ENCODE data around the gene KRT6A. TPM values are rescaled to one million over a fixed set of nuclear protein-coding genes. Genes with fewer than 3 reads are reported as not detected.

KRT6A gene
- total and polyA plus RNA-seq, 7 experiments from 2014 or later = not detected

DNA sequence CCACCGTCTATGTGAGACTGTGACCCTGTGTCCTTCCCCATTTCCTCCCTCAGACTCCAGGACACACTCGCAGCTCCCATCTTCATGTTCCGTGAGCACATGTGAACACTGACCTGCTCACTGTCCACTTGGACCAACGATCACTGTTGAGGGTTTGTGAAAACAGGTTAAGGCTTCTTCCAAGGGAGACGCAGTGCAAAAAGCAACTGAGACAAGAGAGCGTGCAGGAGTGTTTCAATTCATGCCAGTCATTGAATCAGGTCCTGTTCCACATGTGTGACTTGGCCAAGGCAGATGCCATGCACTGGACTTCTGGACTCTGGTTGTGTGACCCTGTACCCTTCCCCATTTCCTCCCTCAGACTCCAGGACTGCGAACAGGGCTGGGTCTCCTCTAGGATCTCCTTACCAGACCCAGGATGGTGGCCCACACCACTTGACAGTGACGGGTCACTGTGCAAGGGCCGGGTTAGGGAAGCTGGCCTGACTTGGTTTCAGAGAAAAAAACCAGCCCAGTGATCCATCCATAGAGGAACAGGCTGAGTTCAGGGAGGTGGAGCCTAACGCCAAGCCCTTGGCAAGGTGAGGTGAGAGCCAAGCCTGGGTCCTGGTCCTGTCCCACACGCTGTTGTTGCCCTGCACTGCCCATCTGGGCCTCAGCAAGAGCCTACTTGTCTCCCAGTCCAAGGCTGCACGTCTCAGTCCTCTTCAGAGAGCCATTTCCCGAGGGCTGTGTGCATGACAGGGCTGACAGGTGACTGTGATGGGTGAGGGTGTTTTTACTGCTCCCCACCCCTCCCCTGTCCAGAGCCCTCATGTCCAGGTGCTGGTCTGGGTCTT lies 32.8 kb upstream of the KRT6A start:
- DNase-seq = peak in 1 of 9 donors; percentile 9
- H3K4me3 Mint-ChIP-seq = no peak overlapping the region

DNA sequence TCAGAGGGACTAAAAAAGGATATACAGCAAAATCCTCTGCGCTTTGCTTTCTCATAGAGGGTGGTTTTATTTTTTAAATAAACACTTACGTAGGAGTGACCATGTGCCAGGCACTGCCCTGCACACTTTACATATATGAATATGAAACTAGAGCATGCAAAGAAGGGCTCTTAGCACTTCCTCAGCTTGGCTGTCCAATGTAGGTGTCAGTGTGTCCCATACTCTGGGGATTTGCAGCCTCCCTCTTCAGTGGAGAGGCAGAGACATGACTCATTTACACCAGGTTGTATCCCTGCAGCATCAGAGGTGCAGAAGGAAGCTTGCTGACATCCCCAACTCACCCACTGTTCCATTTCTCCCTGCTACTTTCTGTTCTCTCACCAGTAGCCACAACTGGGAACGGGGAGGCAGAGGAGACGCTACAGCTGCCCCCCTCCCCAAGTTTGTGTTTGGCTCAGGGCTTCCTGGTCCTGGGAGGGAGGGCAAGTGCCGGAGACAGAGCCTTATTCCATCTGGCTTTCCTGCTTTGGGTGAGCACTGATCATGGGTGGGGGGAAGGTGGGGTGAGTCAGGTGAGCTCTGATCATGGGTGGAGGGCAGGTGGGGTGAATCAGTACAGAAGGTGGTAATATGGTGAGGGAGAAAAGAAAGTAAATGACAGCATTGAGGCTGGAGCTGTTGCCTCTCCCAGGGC lies 32.0 kb upstream of the KRT6A start:
- ATAC-seq (no peak), DNase-seq (peak in 1 of 9 donors; percentile 8)
- Mint-ChIP-seq H3K27ac (no peak overlapping the region), H3K27me3 (no peaks in the 10 kb centered on the region), H3K4me3 (no peak overlapping the region), H3K36me3 (no peaks in the 10 kb centered on the region), H3K9me3 (peaks cover 0 to 2% (median 0%) of the 10 kb centered on the region in 11 donors), H3K4me1 (peaks cover 0 to 11% (median 0%) of the 10 kb centered on the region in 7 donors)
- peaks cover 0 to 16% of the 10 kb centered on the region in 2 donors for H3K4me1 ChIP-seq (ENCODE audit: control insufficient read depth in 2 of 2, insufficient read depth in 2 of 2, low read length in 2 of 2)
- no peaks in the 10 kb centered on the region for H3K36me3 ChIP-seq (ENCODE audit: control insufficient read depth in 2 of 3, insufficient read depth in 3 of 3, low read length in 3 of 3)
- no peak overlapping the region for H3K27ac ChIP-seq (ENCODE audit: low read depth, low read length)
- H3K4me3 ChIP-seq (ENCODE audit: low read length) = no peak overlapping the region
- no peaks in the 10 kb centered on the region for H3K9me3 ChIP-seq (ENCODE audit: control insufficient read depth in 2 of 3, low read length in 3 of 3)
- intact Hi-C loops (cut with micrococcal nuclease) = no loop called here
- ChIA-PET CTCF (interaction anchor here (0.6 kb wide), 1 partner anchor 818 kb away, joined by 3 read pairs; no protein-coding TSS in a partner anchor), POLR2A (no interaction called here)
- H3K27me3 ChIP-seq (ENCODE audit: control insufficient read depth in 2 of 2, insufficient read depth in 2 of 2, low read length in 2 of 2) = no peaks in the 10 kb centered on the region

More for the DNA sequence above, 32.8 kb upstream of the KRT6A start:
- Mint-ChIP-seq H3K27me3 (no peaks in the 10 kb centered on the region), H3K27ac (no peak overlapping the region), H3K9me3 (peaks cover 0 to 2% (median 0%) of the 10 kb centered on the region in 11 donors), H3K4me1 (peaks cover 0 to 11% (median 0%) of the 10 kb centered on the region in 7 donors), H3K36me3 (no peaks in the 10 kb centered on the region)
- peaks cover 0 to 16% of the 10 kb centered on the region in 2 donors for H3K4me1 ChIP-seq (ENCODE audit: control insufficient read depth in 2 of 2, insufficient read depth in 2 of 2, low read length in 2 of 2)
- intact Hi-C loops (cut with micrococcal nuclease) = no loop called here
- H3K27me3 ChIP-seq (ENCODE audit: control insufficient read depth in 2 of 2, insufficient read depth in 2 of 2, low read length in 2 of 2) = no peaks in the 10 kb centered on the region
- no peak overlapping the region for H3K4me3 ChIP-seq (ENCODE audit: low read length)
- H3K9me3 ChIP-seq (ENCODE audit: control insufficient read depth in 2 of 3, low read length in 3 of 3) = no peaks in the 10 kb centered on the region
- POLR2A ChIA-PET = no interaction called here
- H3K36me3 ChIP-seq (ENCODE audit: control insufficient read depth in 2 of 3, insufficient read depth in 3 of 3, low read length in 3 of 3) = no peaks in the 10 kb centered on the region
- no peak overlapping the region for H3K27ac ChIP-seq (ENCODE audit: low read depth, low read length)
- ATAC-seq = no peak
- CTCF ChIA-PET = interaction anchor here (0.6 kb wide), 1 partner anchor 817 kb away, joined by 3 read pairs; no protein-coding TSS in a partner anchor

DNA sequence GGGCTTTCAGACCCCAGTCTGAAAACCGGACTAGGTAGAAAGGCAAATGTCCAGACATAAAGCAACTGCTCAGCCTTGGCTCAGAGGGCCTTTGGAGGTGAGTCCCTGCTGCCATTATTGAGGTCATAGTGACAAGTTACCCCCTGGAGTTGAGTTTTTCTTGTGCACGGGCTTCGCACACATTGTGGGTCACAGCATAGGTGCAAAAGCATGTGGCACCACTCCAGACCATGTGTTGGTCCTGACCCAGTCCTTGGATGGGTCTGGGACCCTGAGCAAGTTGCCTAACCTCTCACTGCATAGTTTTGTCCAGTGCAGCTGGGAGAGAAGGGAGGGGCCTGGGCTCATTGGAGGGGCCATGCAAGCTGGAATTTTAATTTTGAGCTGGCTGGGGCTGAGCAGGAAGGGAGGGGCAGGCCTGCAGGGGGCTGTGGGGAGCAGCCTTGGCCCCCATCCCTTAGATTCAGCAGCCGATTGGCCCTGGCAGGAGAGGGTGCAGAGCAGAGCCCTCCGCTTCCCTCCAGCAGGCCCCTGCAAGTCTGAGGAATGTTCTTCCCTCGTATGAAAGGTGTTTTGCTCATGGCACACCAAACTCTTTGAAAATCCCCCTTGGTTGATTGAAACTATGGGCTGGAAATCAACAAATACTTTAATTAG lies 31.3 kb upstream of the KRT6A start:
- POLR2A ChIA-PET = no interaction called here
- H3K4me3 Mint-ChIP-seq = no peak overlapping the region
- ATAC-seq (no peak), DNase-seq (peak in 1 of 9 donors; percentile 8)
- peaks cover 0 to 16% of the 10 kb centered on the region in 2 donors for H3K4me1 ChIP-seq (ENCODE audit: control insufficient read depth in 2 of 2, insufficient read depth in 2 of 2, low read length in 2 of 2)
- H3K4me1 Mint-ChIP-seq = peaks cover 0 to 11% (median 0%) of the 10 kb centered on the region in 7 donors
- H3K27ac ChIP-seq (ENCODE audit: low read depth, low read length) = no peak overlapping the region
- no peaks in the 10 kb centered on the region for H3K36me3 Mint-ChIP-seq
- H3K27me3 Mint-ChIP-seq = no peaks in the 10 kb centered on the region
- H3K4me3 ChIP-seq (ENCODE audit: low read length) = no peak overlapping the region
- CTCF ChIA-PET = no interaction called here
- H3K9me3 ChIP-seq (ENCODE audit: control insufficient read depth in 2 of 3, low read length in 3 of 3) = no peaks in the 10 kb centered on the region
- H3K27me3 ChIP-seq (ENCODE audit: control insufficient read depth in 2 of 2, insufficient read depth in 2 of 2, low read length in 2 of 2) = no peaks in the 10 kb centered on the region
- H3K36me3 ChIP-seq (ENCODE audit: control insufficient read depth in 2 of 3, insufficient read depth in 3 of 3, low read length in 3 of 3) = no peaks in the 10 kb centered on the region
- no peaks in the 10 kb centered on the region for H3K9me3 Mint-ChIP-seq
- intact Hi-C loops (cut with micrococcal nuclease) = no loop called here
- H3K27ac Mint-ChIP-seq = no peak overlapping the region

DNA sequence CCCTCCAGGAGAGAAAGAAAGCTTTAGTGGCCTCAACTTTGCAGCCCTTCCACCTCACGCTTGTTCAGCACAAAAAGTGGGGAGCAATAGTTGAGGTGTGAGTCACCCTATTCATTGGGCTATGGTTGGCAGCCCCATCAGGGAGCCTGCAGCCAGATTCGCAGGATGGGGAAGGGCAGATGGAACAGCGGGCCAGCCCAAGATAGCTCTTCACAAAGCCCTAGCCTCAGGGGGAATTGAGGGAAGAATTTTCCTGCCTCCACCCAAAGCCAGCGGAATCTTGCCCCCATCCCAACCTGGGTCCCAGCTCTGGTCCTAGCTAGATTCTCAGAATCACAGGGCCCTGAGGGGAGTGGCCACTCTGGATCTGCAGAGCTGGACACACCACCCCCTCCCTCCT lies 30.8 kb upstream of the KRT6A start:
- Mint-ChIP-seq H3K27ac (no peak overlapping the region), H3K9me3 (no peaks in the 10 kb centered on the region), H3K36me3 (no peaks in the 10 kb centered on the region), H3K4me1 (peaks cover 0 to 11% (median 0%) of the 10 kb centered on the region in 7 donors), H3K27me3 (no peaks in the 10 kb centered on the region), H3K4me3 (no peak overlapping the region)
- Histone ChIP-seq H3K4me3 (ENCODE audit: low read length) (no peak overlapping the region), H3K36me3 (ENCODE audit: control insufficient read depth in 2 of 3, insufficient read depth in 3 of 3, low read length in 3 of 3) (no peaks in the 10 kb centered on the region), H3K27ac (ENCODE audit: low read depth, low read length) (no peak overlapping the region), H3K9me3 (ENCODE audit: control insufficient read depth in 2 of 3, low read length in 3 of 3) (no peaks in the 10 kb centered on the region), H3K4me1 (ENCODE audit: control insufficient read depth in 2 of 2, insufficient read depth in 2 of 2, low read length in 2 of 2) (peaks cover 0 to 16% of the 10 kb centered on the region in 2 donors), H3K27me3 (ENCODE audit: control insufficient read depth in 2 of 2, insufficient read depth in 2 of 2, low read length in 2 of 2) (no peaks in the 10 kb centered on the region)
- intact Hi-C loops (cut with micrococcal nuclease) = no loop called here
- POLR2A ChIA-PET = no interaction called here
- no peak for ATAC-seq
- CTCF ChIA-PET = no interaction called here
- DNase-seq = peak in 1 of 9 donors; percentile 13

DNA sequence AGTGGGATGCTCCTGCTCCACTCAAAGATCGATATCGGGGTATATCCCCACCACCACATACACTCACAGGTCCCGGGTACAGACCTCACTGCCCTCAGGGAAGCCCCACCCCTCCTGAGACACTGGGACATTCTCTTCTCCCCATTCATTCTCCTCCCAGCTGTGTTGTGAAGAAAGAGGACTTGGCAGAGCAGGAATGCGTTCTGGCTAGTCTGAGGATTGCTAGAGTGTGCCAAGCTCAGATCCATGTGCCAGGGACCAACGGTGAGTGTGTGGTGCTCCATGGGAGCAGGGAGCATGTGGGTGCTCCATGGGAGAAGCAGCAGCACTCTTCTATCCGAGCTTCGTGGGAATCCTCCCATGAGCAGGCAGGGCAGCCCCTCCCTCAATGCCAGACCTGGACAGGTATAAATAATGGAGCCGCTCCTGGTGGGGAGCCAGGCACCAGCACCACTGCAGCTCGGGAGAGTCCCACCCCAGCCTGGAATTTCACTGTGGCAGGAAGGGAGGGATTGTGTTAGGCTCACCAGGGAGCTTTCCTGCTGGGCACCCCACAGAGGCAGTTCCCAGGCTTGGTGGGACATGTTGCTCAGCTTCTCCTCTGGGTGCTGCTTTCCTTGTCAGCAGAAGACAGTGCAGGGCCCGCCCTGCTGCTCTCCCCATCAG lies 29.4 kb upstream of the KRT6A start:
- Histone ChIP-seq H3K27ac (ENCODE audit: low read depth, low read length) (no peak overlapping the region), H3K4me3 (ENCODE audit: low read length) (no peak overlapping the region), H3K4me1 (ENCODE audit: control insufficient read depth in 2 of 2, insufficient read depth in 2 of 2, low read length in 2 of 2) (peaks cover 0 to 16% of the 10 kb centered on the region in 2 donors), H3K36me3 (ENCODE audit: control insufficient read depth in 2 of 3, insufficient read depth in 3 of 3, low read length in 3 of 3) (no peaks in the 10 kb centered on the region), H3K9me3 (ENCODE audit: control insufficient read depth in 2 of 3, low read length in 3 of 3) (no peaks in the 10 kb centered on the region), H3K27me3 (ENCODE audit: control insufficient read depth in 2 of 2, insufficient read depth in 2 of 2, low read length in 2 of 2) (no peaks in the 10 kb centered on the region)
- no peak for ATAC-seq
- H3K4me3 Mint-ChIP-seq = no peak overlapping the region
- H3K36me3 Mint-ChIP-seq = no peaks in the 10 kb centered on the region
- no peak overlapping the region for H3K27ac Mint-ChIP-seq
- DNase-seq = peak in 1 of 9 donors; percentile 13
- intact Hi-C loops (cut with micrococcal nuclease) = no loop called here
- H3K27me3 Mint-ChIP-seq = no peaks in the 10 kb centered on the region
- ChIA-PET CTCF (no interaction called here), POLR2A (interaction anchor here (0.6 kb wide), 1 partner anchor 274 kb away, joined by 3 read pairs; no protein-coding TSS in a partner anchor)
- no peaks in the 10 kb centered on the region for H3K9me3 Mint-ChIP-seq
- H3K4me1 Mint-ChIP-seq = peaks cover 0 to 9% (median 0%) of the 10 kb centered on the region in 7 donors

DNA sequence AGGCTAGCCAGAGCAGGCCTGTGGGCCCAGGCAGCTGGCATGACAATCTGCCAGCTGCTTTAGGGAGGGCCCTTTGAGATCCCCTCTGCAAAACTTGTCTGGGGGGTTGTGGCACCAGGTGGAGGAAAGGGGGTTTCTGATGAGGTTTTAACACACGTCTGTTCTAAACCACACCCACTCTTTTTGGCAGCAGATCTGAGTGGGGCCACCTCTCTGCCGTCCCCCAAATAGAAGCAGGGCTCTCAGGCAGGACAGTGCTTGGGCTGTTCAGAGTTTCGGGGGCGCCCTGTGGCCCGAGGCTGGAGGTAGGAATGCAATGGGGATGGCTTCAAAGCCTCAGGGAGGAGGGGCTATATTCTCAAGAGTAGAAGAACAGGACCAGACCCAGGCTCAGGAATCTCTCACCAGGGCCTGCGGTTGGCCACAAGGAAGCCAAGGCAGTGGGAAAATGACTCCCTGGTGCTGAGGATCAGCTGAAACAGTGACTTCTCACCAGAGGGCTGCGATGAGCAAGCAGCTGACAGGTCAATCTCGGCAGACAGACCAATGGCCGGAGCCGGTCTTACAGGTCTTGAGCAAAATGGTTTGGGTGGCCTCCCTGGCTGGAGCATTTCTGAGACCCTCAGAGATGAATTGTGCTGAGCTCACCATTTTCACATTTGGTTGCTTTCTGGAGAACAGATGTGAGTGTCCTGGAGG lies 28.7 kb upstream of the KRT6A start:
- ATAC-seq = no peak
- POLR2A ChIA-PET = interaction anchor here (0.6 kb wide), 1 partner anchor 275 kb away, joined by 3 read pairs; no protein-coding TSS in a partner anchor
- Histone ChIP-seq H3K27ac (ENCODE audit: low read depth, low read length) (no peak overlapping the region), H3K9me3 (ENCODE audit: control insufficient read depth in 2 of 3, low read length in 3 of 3) (no peaks in the 10 kb centered on the region), H3K4me1 (ENCODE audit: control insufficient read depth in 2 of 2, insufficient read depth in 2 of 2, low read length in 2 of 2) (peaks cover 0 to 10% of the 10 kb centered on the region in 2 donors), H3K36me3 (ENCODE audit: control insufficient read depth in 2 of 3, insufficient read depth in 3 of 3, low read length in 3 of 3) (no peaks in the 10 kb centered on the region), H3K4me3 (ENCODE audit: low read length) (no peak overlapping the region), H3K27me3 (ENCODE audit: control insufficient read depth in 2 of 2, insufficient read depth in 2 of 2, low read length in 2 of 2) (no peaks in the 10 kb centered on the region)
- H3K36me3 Mint-ChIP-seq = no peaks in the 10 kb centered on the region
- H3K27ac Mint-ChIP-seq = no peak overlapping the region
- H3K27me3 Mint-ChIP-seq = no peaks in the 10 kb centered on the region
- H3K4me1 Mint-ChIP-seq = peaks cover 0 to 6% (median 0%) of the 10 kb centered on the region in 7 donors
- intact Hi-C loops (cut with micrococcal nuclease) = no loop called here
- CTCF ChIA-PET = no interaction called here
- peak in 1 of 9 donors; percentile 3 for DNase-seq
- H3K9me3 Mint-ChIP-seq = no peaks in the 10 kb centered on the region
- H3K4me3 Mint-ChIP-seq = no peak overlapping the region

Data from naive thymus-derived CD4-positive, alpha-beta T cell (primary cell).